OCI-LY7 (cell line): ENCODE results near the gene GCAT.

Experiments
- EZH2phosphoT487 ChIP-seq: fragments of 200-600 bp; sonication (generic); IDR thresholded peaks from 2 replicates; pipeline ENCODE4 v1.6.1; 2018; ENCODE audit warnings: low read depth, borderline replicate concordance, mild to moderate bottlenecking, mixed run types, antibody characterized with exemption, low read length, moderate library complexity, mixed read lengths
- TF ChIP-seq, protein P1 (sequence below): fragments of 200-600 bp; sonication (generic); conservative IDR thresholded peaks from 2 replicates; pipeline ENCODE4 v1.5.1; 2014; ENCODE audit warnings: mild to moderate bottlenecking, antibody characterized with exemption, low read length, moderate library complexity, mixed read lengths

DNA sequence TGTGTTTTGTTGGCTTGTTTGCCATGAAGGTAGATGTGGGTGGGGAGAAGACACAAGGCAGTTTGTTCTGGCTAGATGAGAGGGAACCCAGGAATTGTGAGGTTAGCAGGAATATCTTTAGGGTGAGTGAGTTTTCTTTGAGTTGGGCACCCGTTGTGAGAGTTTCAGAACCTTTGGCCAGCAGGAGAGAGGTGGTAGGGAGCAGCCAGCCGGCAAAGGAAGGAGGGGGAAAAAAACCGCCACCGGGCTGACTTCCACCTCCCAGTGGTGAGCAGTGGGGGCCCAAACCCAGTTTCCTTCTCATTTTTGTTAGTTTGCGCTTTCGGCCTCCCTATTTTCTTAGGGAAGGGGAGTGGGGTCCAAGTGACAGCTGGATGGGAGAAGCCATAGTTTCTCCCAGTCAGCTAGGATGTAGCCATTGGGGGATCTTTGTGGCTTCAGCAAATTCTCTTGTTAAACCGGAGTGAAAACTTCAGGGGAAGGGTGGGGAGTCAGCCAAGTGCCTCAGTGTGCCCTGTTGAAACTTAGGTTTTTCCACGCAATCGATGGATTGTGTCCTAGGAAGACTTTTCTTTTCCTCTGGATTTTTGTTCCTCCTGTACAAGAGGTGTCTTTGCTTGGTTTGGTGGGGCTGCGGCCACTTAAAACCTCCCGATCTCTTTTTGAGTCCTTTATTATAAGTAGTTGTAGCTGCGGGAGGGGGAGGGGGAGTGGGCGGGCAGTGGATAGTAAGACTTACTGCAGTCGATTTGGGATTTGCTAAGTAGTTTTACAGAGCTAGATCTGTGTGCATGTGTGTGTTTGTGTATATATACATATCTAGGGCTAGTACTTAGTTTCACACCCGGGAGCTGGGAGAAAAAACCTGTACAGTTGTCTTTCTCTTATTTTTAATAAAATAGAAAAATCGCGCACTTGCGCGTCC lies 1.1 kb upstream of the GCAT start:
- TF ChIP-seq, protein P1, sequence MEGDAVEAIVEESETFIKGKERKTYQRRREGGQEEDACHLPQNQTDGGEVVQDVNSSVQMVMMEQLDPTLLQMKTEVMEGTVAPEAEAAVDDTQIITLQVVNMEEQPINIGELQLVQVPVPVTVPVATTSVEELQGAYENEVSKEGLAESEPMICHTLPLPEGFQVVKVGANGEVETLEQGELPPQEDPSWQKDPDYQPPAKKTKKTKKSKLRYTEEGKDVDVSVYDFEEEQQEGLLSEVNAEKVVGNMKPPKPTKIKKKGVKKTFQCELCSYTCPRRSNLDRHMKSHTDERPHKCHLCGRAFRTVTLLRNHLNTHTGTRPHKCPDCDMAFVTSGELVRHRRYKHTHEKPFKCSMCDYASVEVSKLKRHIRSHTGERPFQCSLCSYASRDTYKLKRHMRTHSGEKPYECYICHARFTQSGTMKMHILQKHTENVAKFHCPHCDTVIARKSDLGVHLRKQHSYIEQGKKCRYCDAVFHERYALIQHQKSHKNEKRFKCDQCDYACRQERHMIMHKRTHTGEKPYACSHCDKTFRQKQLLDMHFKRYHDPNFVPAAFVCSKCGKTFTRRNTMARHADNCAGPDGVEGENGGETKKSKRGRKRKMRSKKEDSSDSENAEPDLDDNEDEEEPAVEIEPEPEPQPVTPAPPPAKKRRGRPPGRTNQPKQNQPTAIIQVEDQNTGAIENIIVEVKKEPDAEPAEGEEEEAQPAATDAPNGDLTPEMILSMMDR: no peak
- TF ChIP-seq EZH2phosphoT487: peak; percentile 67; the same call in 1 of the 2 replicates
